ENCODE results near the gene SIRT5. TPM values are rescaled to one million over a fixed set of nuclear protein-coding genes. Genes with fewer than 3 reads are reported as not detected.

The SIRT5 gene
- total and polyA plus RNA-seq, 2 experiments from 2014 or later: 9.8 to 13.1 TPM

DNA sequence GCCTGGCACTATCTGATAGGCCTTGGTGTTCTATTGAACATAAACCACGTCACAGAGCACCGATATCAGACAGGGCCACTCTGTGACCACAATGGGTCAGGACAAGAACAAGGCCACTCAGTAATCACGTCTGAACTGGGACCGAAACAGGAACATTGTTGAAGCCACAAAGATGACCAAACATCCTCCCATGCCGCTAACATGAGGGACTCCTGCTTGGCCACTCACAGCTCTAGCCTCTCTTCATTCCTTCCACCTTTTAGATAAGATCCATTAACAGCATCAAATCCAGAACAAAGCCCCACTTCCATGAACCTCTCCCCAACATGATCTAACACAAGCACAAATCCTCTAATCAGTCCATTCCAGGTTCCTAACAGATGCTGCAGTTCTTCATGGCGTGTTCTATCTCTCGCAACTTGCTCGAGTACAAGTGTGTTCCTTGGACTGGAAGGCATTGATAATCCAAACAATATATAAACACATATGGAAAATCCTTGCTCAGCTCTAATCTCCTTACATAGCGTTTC, 7.4 kb downstream of the SIRT5 start (continued):
- TF ChIP-seq, protein P1, sequence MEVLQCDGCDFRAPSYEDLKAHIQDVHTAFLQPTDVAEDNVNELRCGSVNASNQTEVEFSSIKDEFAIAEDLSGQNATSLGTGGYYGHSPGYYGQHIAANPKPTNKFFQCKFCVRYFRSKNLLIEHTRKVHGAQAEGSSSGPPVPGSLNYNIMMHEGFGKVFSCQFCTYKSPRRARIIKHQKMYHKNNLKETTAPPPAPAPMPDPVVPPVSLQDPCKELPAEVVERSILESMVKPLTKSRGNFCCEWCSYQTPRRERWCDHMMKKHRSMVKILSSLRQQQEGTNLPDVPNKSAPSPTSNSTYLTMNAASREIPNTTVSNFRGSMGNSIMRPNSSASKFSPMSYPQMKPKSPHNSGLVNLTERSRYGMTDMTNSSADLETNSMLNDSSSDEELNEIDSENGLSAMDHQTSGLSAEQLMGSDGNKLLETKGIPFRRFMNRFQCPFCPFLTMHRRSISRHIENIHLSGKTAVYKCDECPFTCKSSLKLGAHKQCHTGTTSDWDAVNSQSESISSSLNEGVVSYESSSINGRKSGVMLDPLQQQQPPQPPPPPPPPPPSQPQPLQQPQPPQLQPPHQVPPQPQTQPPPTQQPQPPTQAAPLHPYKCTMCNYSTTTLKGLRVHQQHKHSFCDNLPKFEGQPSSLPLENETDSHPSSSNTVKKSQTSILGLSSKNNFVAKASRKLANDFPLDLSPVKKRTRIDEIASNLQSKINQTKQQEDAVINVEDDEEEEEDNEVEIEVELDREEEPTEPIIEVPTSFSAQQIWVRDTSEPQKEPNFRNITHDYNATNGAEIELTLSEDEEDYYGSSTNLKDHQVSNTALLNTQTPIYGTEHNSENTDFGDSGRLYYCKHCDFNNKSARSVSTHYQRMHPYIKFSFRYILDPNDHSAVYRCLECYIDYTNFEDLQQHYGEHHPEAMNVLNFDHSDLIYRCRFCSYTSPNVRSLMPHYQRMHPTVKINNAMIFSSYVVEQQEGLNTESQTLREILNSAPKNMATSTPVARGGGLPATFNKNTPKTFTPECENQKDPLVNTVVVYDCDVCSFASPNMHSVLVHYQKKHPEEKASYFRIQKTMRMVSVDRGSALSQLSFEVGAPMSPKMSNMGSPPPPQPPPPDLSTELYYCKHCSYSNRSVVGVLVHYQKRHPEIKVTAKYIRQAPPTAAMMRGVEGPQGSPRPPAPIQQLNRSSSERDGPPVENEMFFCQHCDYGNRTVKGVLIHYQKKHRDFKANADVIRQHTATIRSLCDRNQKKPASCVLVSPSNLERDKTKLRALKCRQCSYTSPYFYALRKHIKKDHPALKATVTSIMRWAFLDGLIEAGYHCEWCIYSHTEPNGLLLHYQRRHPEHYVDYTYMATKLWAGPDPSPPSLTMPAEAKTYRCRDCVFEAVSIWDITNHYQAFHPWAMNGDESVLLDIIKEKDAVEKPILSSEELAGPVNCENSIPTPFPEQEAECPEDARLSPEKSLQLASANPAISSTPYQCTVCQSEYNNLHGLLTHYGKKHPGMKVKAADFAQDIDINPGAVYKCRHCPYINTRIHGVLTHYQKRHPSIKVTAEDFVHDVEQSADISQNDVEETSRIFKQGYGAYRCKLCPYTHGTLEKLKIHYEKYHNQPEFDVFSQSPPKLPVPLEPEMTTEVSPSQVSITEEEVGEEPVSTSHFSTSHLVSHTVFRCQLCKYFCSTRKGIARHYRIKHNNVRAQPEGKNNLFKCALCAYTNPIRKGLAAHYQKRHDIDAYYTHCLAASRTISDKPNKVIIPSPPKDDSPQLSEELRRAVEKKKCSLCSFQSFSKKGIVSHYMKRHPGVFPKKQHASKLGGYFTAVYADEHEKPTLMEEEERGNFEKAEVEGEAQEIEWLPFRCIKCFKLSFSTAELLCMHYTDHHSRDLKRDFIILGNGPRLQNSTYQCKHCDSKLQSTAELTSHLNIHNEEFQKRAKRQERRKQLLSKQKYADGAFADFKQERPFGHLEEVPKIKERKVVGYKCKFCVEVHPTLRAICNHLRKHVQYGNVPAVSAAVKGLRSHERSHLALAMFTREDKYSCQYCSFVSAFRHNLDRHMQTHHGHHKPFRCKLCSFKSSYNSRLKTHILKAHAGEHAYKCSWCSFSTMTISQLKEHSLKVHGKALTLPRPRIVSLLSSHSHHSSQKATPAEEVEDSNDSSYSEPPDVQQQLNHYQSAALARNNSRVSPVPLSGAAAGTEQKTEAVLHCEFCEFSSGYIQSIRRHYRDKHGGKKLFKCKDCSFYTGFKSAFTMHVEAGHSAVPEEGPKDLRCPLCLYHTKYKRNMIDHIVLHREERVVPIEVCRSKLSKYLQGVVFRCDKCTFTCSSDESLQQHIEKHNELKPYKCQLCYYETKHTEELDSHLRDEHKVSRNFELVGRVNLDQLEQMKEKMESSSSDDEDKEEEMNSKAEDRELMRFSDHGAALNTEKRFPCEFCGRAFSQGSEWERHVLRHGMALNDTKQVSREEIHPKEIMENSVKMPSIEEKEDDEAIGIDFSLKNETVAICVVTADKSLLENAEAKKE (CRISPR knock-in tag; IDR thresholded peaks at IDR 0.05): no peak
- TF ChIP-seq NANOG (IDR thresholded peaks at IDR 0.05; ENCODE audit: borderline replicate concordance): no peak

GRCh38 chr6:13586603-13587542, 12.5 kb downstream of the SIRT5 start:
- no peak for DNase-seq (ENCODE audit: low spot score)
- Histone ChIP-seq H3K4me1 (ENCODE audit: insufficient read depth) (no peaks in the 10 kb centered on the region), H3F3A (replicated peaks; ENCODE audit: low read depth) (no peaks in the 10 kb centered on the region; the same call in 1 of the 2 replicates), H3K79me2 (replicated peaks; ENCODE audit: insufficient read depth) (no peaks in the 10 kb centered on the region), H3K27me3 (ENCODE audit: insufficient read depth) (no peaks in the 10 kb centered on the region), H4K20me1 (replicated peaks; ENCODE audit: insufficient read depth) (no peaks in the 10 kb centered on the region), H3K27ac (ENCODE audit: low read depth) (no peak overlapping the region), H2AFZ (no peak overlapping the region), H3K9me2 (ENCODE audit: insufficient read depth) (no peaks in the 10 kb centered on the region), H3K4me3 (no peak overlapping the region), H3K36me3 (ENCODE audit: insufficient read depth) (peaks cover 5% of the 10 kb centered on the region; the same call in 1 of the 2 replicates), H3K4me2 (no peak overlapping the region)
- Mint-ChIP-seq H3K4me3 (no peak overlapping the region), H3K27ac (no peak overlapping the region), H3K4me1 (0 out of 3 replicates have a peak, but pooled peaks cover 2% of the 10 kb centered on the region), H3K9me3 (no peaks in the 10 kb centered on the region), H3K36me3 (ENCODE audit: low read depth) (peaks cover 29% of the 10 kb centered on the region), H3K27me3 (ENCODE audit: insufficient read depth, low read depth, poor library complexity) (peaks cover 1% of the 10 kb centered on the region)
- ATAC-seq: no peak
- no peak for TF ChIP-seq JUNB (IDR thresholded peaks at IDR 0.05; ENCODE audit: unreplicated experiment)
- no peak for TF ChIP-seq CREB1 (CRISPR knock-in tag; IDR thresholded peaks at IDR 0.05; ENCODE audit: low read depth)
- TF ChIP-seq, protein P2, sequence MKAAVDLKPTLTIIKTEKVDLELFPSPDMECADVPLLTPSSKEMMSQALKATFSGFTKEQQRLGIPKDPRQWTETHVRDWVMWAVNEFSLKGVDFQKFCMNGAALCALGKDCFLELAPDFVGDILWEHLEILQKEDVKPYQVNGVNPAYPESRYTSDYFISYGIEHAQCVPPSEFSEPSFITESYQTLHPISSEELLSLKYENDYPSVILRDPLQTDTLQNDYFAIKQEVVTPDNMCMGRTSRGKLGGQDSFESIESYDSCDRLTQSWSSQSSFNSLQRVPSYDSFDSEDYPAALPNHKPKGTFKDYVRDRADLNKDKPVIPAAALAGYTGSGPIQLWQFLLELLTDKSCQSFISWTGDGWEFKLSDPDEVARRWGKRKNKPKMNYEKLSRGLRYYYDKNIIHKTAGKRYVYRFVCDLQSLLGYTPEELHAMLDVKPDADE (IDR thresholded peaks at IDR 0.05): no peak
- TF ChIP-seq REST (IDR thresholded peaks at IDR 0.05; ENCODE audit: unreplicated experiment): no peak
- TF ChIP-seq POLR2AphosphoS5 (IDR thresholded peaks at IDR 0.05; ENCODE audit: low read depth): no peak
- TF ChIP-seq ZNF331 (CRISPR knock-in tag; IDR thresholded peaks at IDR 0.05; ENCODE audit: low read depth): no peak
- no peak for TF ChIP-seq EZH2phosphoT487 (IDR thresholded peaks at IDR 0.05; ENCODE audit: unreplicated experiment)
- TF ChIP-seq NANOG (IDR thresholded peaks at IDR 0.05; ENCODE audit: borderline replicate concordance): no peak

Measured in GM23338 (cell line).